Stimulated activated CD8-positive, alpha-beta memory T cell treated with anti-CD3 and anti-CD28 coated beads, Interleukin-2, amount 100 ng/mL, for 1 hour (primary cell): Measurements from ENCODE around the gene PLEKHG3.

Experiments
- DNase-seq, 2 donors: peaks; one replicate each; pipeline ENCODE4 v3.0.0-alpha.2; 2020; ENCODE audit warnings: low read depth in 2 of 2

PLEKHG3 gene

GRCh38 chr14:64706593-64707193 lies 2.5 kb downstream of the PLEKHG3 start:
- DNase-seq = no peak

DNA sequence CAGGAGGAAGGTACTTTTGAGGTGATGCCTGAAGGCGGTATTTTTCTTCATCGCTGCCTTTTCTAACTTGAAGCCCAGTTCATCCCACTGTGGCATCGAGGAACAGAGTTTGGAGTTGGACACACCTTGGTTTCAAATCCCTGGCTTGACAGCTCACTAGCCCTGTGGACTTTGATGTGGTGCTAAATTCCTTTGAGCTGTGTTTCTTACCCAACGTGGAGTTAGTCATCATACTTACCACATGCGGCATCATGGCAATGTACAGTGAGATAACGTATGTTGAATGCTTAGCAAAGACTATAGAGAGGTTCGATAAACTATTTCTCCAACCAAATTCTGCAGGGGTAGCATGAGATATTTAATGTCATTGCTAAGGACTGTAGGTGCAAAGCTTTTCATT lies 3.4 kb downstream of the PLEKHG3 start:
- no peak for DNase-seq

- no peak for DNase-seq
These were observed 4.2 kb downstream of the PLEKHG3 start for GRCh38 chr14:64708148-64709004.

- DNase-seq = no peak
These were observed 4.9 kb downstream of the PLEKHG3 start for GRCh38 chr14:64709126-64709525.

- DNase-seq = no peak
These were observed 6.8 kb downstream of the PLEKHG3 start for GRCh38 chr14:64711039-64711438.

- no peak for DNase-seq
These were observed 9.5 kb downstream of the PLEKHG3 start for GRCh38 chr14:64713677-64714076.

DNA sequence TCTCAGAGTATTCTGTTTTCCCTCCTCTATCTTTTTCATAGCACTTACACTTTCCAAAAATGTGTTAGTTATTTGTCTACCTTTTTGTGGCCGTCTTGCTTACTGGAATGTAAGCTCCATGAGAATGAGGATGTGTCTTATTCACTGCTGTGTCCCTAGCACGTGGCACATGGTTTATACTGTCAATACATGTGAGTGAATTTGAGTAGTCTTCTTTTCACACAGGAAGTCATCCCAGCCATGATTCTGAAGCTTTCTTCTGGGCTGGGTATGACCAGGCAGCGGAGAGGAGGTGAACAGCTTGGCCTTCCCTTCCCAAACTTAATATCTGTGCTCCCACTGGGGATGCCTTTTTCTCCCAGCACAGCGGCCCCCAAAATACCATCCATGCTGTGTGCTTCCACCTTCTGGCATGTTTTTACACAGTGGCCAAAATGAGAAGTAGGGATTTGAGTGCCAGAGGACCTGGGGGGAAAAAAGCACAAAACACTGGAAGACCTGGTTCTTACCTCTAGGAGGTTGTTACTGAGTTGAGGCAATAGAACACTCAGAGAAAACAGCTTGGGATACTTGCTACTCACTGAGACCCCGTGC lies 10.3 kb downstream of the PLEKHG3 start:
- DNase-seq = no peak

DNA sequence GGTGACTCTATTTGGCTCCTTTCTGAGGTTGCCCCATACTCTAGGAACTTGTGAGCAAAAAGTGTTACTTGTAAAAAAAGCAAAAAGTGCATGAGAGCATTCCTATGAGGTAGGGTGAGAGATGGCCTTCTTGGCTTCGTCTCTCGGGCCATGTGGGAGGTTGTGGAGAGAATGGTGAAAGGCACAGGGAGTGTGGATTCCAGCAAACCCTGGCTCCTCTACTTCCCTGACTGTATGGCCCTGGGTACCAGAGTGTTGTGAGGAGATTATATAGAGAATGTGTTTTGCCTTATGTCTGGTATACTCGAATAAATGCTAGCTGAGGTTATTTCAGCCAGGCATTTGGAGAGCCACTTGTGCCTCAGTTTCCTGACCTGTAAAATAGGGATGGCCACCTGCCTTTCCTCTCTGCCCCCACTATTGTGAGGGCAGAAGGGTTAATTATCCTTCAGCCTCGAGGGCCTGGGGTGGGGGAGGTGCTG lies 11.0 kb downstream of the PLEKHG3 start:
- DNase-seq = no peak

DNA sequence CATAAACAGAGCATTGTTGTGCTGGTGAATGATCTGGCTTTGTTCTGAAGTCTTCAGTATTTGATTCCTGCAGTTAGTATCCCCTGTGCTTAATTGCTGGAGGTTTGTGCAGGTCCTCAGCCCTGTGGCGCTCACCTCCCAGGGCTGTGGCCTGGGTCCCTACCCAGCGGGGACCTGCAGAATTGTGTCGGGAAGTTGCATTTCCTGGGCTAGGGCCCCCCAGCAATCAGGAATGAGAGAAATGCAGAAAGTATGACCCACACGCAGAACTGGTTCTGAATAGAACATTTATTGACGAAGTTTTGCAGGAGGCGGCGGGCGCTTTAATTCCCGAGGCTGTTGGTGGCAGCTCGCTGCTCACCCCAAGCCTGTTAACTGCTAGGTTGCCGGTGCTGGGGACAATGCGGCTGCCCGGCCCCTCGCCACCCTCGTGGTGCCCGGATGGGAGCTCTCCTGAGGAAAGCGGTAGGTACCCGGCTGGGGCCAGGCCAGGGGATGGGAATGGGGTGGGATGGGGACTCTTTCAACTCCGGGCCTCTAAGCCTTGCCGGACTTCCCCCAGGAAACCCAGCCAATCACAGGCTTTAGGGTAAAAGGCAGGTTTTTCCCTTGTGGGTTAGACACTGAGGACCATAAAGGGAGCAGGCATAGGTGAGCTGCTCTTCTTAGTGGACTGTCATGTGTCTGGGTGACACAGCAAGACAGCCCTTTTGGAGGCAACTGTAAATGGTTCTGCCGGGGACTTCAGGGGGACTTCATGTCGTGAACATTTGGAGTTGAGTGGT lies 11.6 kb downstream of the PLEKHG3 start:
- no peak for DNase-seq

GRCh38 chr14:64717870-64718269 lies 13.6 kb downstream of the PLEKHG3 start:
- no peak for DNase-seq

- DNase-seq = no peak
These were observed 14.5 kb downstream of the PLEKHG3 start for GRCh38 chr14:64718762-64719161.

DNA sequence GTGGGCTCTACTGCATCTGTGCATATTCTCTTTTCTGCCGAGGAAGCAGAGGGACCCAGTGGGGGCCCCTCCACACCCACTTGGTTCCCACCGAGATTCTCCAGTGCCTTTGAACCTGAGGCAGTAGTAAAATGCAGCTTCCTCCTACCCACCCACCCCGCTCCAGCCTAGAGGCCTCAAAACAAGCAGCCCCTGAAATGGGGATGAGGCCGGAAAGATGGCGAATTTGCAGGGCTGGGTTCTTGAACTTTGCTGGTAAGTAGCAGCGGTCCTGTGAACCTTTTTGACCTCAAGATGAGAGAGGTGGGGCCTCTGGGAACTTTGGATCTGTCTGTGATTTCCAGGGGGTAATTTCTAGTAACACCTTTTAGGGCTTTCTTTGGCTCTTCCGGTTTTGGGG lies 15.4 kb downstream of the PLEKHG3 start:
- no peak for DNase-seq

DNA sequence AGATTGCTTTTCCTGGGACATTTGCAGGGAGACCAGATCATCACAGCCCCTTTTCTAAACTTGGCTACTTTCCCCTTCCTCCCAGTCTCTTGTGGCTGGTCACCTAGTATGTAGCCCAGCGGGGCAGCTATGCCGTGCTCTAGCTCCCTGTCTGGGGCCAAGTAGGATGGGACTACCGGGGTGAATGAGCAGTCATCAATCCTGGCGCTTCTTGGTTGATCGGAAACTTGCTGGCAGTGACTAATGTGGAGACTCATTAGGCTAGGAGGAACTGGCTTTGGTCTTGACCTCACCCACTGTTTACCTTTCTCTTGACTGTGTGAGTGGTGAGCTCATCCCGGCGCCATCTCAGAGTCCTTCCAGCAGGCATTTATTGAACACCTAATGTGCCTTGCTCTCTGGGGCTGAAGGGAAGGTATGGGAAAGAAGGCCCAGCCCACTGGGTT lies 15.9 kb downstream of the PLEKHG3 start:
- DNase-seq = no peak

DNA sequence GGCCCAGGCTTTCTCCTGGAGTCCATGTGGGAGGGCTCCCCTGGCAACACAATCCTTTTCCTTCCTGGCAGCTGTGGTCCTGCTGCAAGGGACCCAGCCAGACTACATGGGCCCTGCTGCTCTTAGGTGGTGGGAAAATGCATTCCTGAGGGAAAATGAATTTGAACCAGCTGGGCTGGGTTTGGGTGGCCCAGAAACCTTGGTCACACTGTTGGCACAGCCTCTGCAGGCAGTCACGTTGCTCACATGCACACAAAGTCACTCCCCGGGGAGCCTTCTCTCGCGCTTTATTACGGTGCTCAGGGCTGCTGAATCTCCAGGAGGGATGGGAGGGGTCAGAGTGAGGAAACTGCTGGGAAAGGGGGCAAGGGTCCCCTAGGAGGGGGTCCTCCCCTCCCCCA lies 17.2 kb downstream of the PLEKHG3 start:
- no peak for DNase-seq

GRCh38 chr14:64721899-64722298 lies 17.7 kb downstream of the PLEKHG3 start:
- no peak for DNase-seq

DNA sequence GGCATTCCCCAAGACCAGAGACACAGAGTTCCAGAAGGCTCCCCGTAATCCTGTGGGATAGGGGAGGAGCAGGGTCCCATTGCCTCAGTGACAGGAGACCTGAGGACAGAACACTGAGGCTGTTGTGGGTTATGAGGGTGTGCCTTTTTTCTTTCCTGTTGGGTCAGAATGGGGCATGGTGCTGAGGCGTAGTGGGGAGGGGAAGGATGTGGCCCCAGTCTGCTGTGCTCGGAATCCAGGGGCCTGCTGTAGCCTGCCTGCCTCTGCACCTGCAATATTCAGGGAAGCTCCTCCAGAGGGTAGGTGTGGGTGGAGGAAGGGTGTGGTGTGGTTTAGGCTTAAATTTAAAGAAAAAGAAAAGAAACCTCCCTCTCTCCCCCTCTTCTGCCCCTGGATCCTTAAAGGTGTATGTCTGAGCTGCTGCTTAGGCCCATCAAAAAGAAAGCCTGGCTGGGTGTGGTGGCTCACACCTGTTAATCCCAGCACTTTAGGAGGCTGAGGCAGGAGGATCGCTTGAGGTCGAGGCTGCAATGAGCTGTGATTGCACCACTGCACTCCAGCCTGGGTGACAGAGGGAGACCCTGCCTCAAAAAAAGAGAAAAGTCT lies 18.7 kb downstream of the PLEKHG3 start:
- DNase-seq = no peak

GRCh38 chr14:64723691-64724577 lies 19.7 kb downstream of the PLEKHG3 start:
- DNase-seq = no peak

GRCh38 chr14:64724578-64724930 lies 20.3 kb downstream of the PLEKHG3 start:
- no peak for DNase-seq

GRCh38 chr14:64725261-64725815 lies 21.1 kb downstream of the PLEKHG3 start:
- DNase-seq = no peak

- no peak for DNase-seq
These were observed 21.8 kb downstream of the PLEKHG3 start for GRCh38 chr14:64725879-64726584.
